HCT116 (cell line): ENCODE data around the gene EIF2B2. TPM values are rescaled to one million over a fixed set of nuclear protein-coding genes. Genes with fewer than 3 reads are reported as not detected.
"Not testable (repeated sequence)": the region's sequence is repeated elsewhere in the genome, so short reads cannot be mapped to it uniquely, and the experiment has no call there.

ENCODE experiments used
- ATAC-seq: fragments of 200-7000 bp; cut with Tn5 transposase; 2 replicates; pipeline ENCODE4 v1.9.1; 2020; ENCODE audit warnings: mild to moderate bottlenecking, moderate library complexity
- BruUV-seq: library from RNA; stranded (reverse); fragments of 400-500 nt; replicated peaks from 2 replicates; lab custom pipeline; 2021; lab: Mats Ljungman, UMichigan
- CTCF ChIA-PET: fragments of 300-600 bp; sonication (Branson Sonifier 250); formaldehyde crosslinking; loops from one replicate; lab custom pipeline; 2021; ENCODE audit warnings: antibody characterized with exemption; lab: Charles Lee
- POLR2A ChIA-PET: fragments of 300-600, 350-600 bp; sonication (Branson Sonifier 250); formaldehyde crosslinking; loops from one replicate; lab custom pipeline; 2021; ENCODE audit warnings: antibody characterized with exemption; lab: Charles Lee
- RAD21 ChIA-PET, 2 experiments: fragments of 300-600 bp; sonication (Branson Sonifier 250); formaldehyde crosslinking; loops; one replicate each; lab custom pipeline; 2023; ENCODE audit warnings: low total read pairs in 2 of 2; ENCODE audit not compliant: uncharacterized antibody in 2 of 2, unreplicated experiment in 2 of 2, low non-redundant PET in 1 of 2; lab: Charles Lee
- DNase-seq: peaks from one replicate; pipeline ENCODE4 v3.0.0-alpha.2; 2010; ENCODE audit warnings: low read depth, low spot score
- H2AFZ ChIP-seq: fragments of 200-600 bp; shearing (Covaris generic), sonication (generic); 2 replicates; pipeline ENCODE4 v1.6.1; 2017; ENCODE audit warnings: low read depth, mixed run types, mixed read lengths, antibody characterized with exemption, low read length; ENCODE audit not compliant: poor library complexity, severe bottlenecking
- H3K27ac ChIP-seq: 2 replicates; pipeline ENCODE4 v1.5.1; 2012; ENCODE audit warnings: low read depth, low read length
- H3K27me3 ChIP-seq: fragments of 200-600 bp; sonication (generic); 2 replicates; pipeline ENCODE4 v1.6.1; 2016; ENCODE audit warnings: mixed run types, low read length, mixed read lengths; ENCODE audit not compliant: insufficient read depth
- H3K36me3 ChIP-seq, 2 experiments: fragments of 200-500 bp in 1 of 2; fragments of 200-600 bp in 1 of 2; sonication (Bioruptor generic) in 1 of 2; sonication (generic) in 1 of 2; 2 replicates each; pipeline versions ENCODE4 v1.5.1 to v1.6.1; 2014 to 2016; ENCODE audit warnings: low read length in 2 of 2, inconsistent platforms in 1 of 2, mixed read lengths in 1 of 2, mixed run types in 1 of 2; ENCODE audit not compliant: insufficient read depth in 2 of 2, control insufficient read depth in 1 of 2
- H3K4me1 ChIP-seq, 2 experiments: fragments of 200-600 bp in 1 of 2; sonication (generic) in 1 of 2; 2 replicates each; pipeline versions ENCODE4 v1.5.1 to v1.6.1; 2012 to 2017; ENCODE audit warnings: low read length in 2 of 2, inconsistent platforms in 1 of 2, mild to moderate bottlenecking in 1 of 2, mixed read lengths in 1 of 2, mixed run types in 1 of 2, moderate library complexity in 1 of 2; ENCODE audit not compliant: insufficient read depth in 2 of 2, control insufficient read depth in 1 of 2
- H3K4me2 ChIP-seq: fragments of 200-600 bp; sonication (generic); 2 replicates; pipeline ENCODE4 v1.6.1; 2017; ENCODE audit warnings: mixed run types, low read length, mixed read lengths
- H3K4me3 ChIP-seq, 2 experiments: fragments of 200-600 bp in 1 of 2; sonication (generic) in 1 of 2; replicated peaks in 1 of 2; 2 replicates each; pipeline ENCODE4 v1.5.1; 2011 to 2016; ENCODE audit warnings: low read length in 2 of 2, control low read depth in 1 of 2, low read depth in 1 of 2, mild to moderate bottlenecking in 1 of 2, mixed read lengths in 1 of 2, mixed run types in 1 of 2
- H3K79me2 ChIP-seq: fragments of 200-600 bp; sonication (generic); 2 replicates; pipeline ENCODE4 v1.6.1; 2017; ENCODE audit warnings: mild to moderate bottlenecking, mixed run types, low read length, moderate library complexity, mixed read lengths; ENCODE audit not compliant: insufficient read depth
- H3K9ac ChIP-seq: fragments of 200-600 bp; sonication (generic); 2 replicates; pipeline ENCODE4 v1.6.1; 2016; ENCODE audit warnings: low read length, mixed read lengths
- H3K9me2 ChIP-seq: fragments of 200-600 bp; sonication (generic), shearing (Covaris generic); 2 replicates; pipeline ENCODE4 v1.6.1; 2017; ENCODE audit warnings: mixed run types, mild to moderate bottlenecking, moderate library complexity; ENCODE audit not compliant: insufficient read depth
- H3K9me3 ChIP-seq, 2 experiments: fragments of 200-500 bp in 1 of 2; fragments of 200-600 bp in 1 of 2; sonication (Bioruptor generic) in 1 of 2; sonication (generic) in 1 of 2; 2 replicates each; pipeline ENCODE4 v1.6.1; 2014 to 2017; ENCODE audit warnings: low read length in 2 of 2, mixed read lengths in 2 of 2, inconsistent platforms in 1 of 2, low read depth in 1 of 2, mild to moderate bottlenecking in 1 of 2, mixed run types in 1 of 2, moderate library complexity in 1 of 2; ENCODE audit not compliant: control insufficient read depth in 1 of 2, insufficient read depth in 1 of 2
- H4K20me1 ChIP-seq: fragments of 200-600 bp; sonication (generic), shearing (Covaris generic); 2 replicates; pipeline ENCODE4 v1.6.1; 2017; ENCODE audit warnings: mixed run types, mild to moderate bottlenecking, moderate library complexity; ENCODE audit not compliant: insufficient read depth
- CBX3 ChIP-seq: IDR thresholded peaks from 2 replicates; pipeline ENCODE4 v1.6.1; 2012; ENCODE audit warnings: low read depth
- intact Hi-C: fragments of 100-400 bp; cut with micrococcal nuclease; formaldehyde crosslinking; loops from 2 replicates; pipeline ENCODE4 v1.10.0; 2022
- total RNA-seq: library from RNA; stranded (reverse); gene quantifications from one replicate; pipeline ENCODE4 v1.2.1, GENCODE V29; 2021; ENCODE audit not compliant: unreplicated experiment
- TF ChIP-seq, protein P1 (sequence below): IDR thresholded peaks from 2 replicates; pipeline ENCODE4 v1.6.1; 2011; ENCODE audit warnings: mild to moderate bottlenecking, low read length, moderate library complexity; ENCODE audit not compliant: insufficient replicate concordance; ENCODE audit errors: extremely low read depth

Gene EIF2B2
- total RNA-seq, 1 experiment from 2014 or later, result 54.8 TPM

DNA sequence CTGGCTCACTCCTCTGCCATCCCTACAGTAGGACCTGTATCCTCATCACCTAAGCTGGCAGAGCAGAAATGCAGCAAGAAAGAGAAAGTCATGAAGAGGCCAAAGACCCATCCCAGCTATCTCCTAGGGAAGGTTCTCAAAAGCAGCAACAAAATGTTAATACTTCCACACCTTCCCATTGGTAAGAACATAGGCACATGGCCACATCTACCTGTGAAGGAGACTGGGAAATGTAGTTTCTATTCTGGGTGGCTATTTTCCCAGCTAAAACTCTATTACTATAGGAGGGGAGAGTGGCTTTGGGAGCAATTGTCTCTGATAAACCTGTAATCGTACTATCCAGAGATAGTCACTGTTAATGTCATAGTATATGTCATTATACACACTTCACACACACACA is 13.7 kb upstream of the EIF2B2 start (continued):
- TF ChIP-seq, protein P1, sequence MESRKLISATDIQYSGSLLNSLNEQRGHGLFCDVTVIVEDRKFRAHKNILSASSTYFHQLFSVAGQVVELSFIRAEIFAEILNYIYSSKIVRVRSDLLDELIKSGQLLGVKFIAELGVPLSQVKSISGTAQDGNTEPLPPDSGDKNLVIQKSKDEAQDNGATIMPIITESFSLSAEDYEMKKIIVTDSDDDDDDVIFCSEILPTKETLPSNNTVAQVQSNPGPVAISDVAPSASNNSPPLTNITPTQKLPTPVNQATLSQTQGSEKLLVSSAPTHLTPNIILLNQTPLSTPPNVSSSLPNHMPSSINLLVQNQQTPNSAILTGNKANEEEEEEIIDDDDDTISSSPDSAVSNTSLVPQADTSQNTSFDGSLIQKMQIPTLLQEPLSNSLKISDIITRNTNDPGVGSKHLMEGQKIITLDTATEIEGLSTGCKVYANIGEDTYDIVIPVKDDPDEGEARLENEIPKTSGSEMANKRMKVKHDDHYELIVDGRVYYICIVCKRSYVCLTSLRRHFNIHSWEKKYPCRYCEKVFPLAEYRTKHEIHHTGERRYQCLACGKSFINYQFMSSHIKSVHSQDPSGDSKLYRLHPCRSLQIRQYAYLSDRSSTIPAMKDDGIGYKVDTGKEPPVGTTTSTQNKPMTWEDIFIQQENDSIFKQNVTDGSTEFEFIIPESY, result no peak
- no peak for TF ChIP-seq CBX3
- TF ChIP-seq, all 23 proteins: peak for 0

DNA sequence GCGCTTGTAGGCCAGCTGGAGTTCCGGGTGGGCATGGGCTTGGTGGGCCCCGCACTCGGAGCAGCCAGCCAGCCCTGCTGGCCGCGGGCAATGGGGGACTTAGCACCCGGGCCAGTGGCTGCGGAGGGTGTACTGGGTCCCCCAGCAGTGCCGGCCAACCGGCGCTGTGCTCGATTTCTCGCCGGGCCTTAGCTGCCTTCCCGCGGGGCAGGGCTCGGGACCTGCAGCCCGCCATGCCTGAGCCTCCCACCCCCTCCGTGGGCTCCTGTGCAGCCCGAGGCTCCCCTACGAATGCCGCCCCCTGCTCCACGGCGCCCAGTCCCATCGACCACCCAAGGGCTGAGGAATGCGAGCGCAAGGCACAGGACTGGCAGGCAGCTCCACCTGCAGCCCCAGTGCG is 8.5 kb upstream of the EIF2B2 start:
- BruUV-seq, intact Hi-C loops, RAD21 ChIA-PET: not testable (repeated sequence)

DNA sequence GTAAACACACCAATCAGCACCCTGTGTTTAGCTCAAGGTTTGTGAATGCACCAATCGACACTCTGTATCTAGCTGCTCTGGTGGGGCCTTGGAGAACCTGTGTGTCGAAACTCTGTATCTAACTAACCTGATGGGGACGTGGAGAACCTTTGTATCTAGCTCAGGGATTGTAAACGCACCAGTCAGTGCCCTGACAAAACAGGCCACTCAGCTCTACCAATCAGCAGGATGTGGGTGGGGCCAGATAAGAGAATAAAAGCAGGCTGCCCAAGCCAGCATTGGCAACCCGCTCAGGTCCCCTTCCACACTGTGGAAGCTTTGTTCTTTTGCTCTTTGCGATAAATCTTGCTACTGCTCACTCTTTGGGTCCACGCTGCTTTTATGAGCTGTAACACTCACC is 6.9 kb upstream of the EIF2B2 start:
- H2AFZ ChIP-seq, DNase-seq, CTCF ChIA-PET, RAD21 ChIA-PET, H4K20me1 ChIP-seq, H3K36me3 ChIP-seq, H3K9ac ChIP-seq, H3K9me2 ChIP-seq, H3K27ac ChIP-seq, H3K9me3 ChIP-seq, ATAC-seq, POLR2A ChIA-PET, H3K27me3 ChIP-seq, BruUV-seq, intact Hi-C loops, H3K4me3 ChIP-seq, H3K4me2 ChIP-seq, H3K79me2 ChIP-seq, H3K4me1 ChIP-seq: not testable (repeated sequence)

More for the DNA sequence above, 8.5 kb upstream of the EIF2B2 start:
- POLR2A ChIA-PET, H4K20me1 ChIP-seq, H3K9me2 ChIP-seq, H3K4me1 ChIP-seq, H3K36me3 ChIP-seq, ATAC-seq, H3K79me2 ChIP-seq, H3K27ac ChIP-seq, DNase-seq, H3K9ac ChIP-seq, H3K27me3 ChIP-seq, H3K4me2 ChIP-seq, H3K4me3 ChIP-seq, H2AFZ ChIP-seq, H3K9me3 ChIP-seq, CTCF ChIA-PET: not testable (repeated sequence)
